GM12875 (cell line): ENCODE measurements around the gene CR1.
A peak's percentile ranks its signal among the peaks of the same experiment; 100 is the strongest.
"Not testable (repeated sequence)": the region's sequence is repeated elsewhere in the genome, so short reads cannot be mapped to it uniquely, and the experiment has no call there.

Source experiments
- H3K4me3 ChIP-seq: one replicate; pipeline ENCODE4 v1.5.1; 2011; ENCODE audit warnings: low read depth, low read length, control low read depth
- TF ChIP-seq, protein P1 (sequence below): IDR thresholded peaks from 2 replicates; pipeline ENCODE4 v1.5.1; 2011; ENCODE audit warnings: low read depth, mild to moderate bottlenecking, control low read depth, inconsistent platforms, low read length, moderate library complexity, borderline replicate concordance; ENCODE audit not compliant: insufficient read depth

Gene CR1

DNA sequence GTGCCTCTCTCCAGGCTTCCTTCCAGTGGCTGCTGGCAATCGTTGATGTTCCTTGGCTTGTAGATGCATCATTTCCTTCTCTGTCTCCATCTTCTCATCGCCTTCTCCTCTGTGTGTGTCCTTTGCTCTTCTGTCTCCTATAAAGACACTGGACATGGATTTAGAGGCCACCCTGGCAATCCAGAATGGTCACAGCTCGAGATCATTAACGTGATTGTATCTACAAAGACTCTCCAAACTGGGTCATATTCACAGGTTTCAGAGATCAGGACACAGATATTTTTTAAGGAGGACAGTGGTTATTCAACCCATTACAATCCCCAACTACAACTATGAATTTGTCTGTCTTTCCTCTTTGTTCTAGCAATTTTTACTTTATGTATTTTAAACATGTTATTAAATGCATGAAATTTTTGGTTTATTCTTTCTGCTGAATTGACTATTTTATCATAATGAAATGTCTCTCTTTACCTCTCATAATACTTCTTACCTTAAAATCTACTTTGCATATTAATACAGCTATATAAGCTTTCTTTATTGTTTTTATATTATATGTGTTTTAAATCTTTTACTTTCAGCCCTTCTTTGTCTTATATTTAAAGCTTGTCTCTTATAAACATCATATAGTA, 22.8 kb downstream of the CR1 start:
- no peak overlapping the region for H3K4me3 ChIP-seq
- TF ChIP-seq, protein P1, sequence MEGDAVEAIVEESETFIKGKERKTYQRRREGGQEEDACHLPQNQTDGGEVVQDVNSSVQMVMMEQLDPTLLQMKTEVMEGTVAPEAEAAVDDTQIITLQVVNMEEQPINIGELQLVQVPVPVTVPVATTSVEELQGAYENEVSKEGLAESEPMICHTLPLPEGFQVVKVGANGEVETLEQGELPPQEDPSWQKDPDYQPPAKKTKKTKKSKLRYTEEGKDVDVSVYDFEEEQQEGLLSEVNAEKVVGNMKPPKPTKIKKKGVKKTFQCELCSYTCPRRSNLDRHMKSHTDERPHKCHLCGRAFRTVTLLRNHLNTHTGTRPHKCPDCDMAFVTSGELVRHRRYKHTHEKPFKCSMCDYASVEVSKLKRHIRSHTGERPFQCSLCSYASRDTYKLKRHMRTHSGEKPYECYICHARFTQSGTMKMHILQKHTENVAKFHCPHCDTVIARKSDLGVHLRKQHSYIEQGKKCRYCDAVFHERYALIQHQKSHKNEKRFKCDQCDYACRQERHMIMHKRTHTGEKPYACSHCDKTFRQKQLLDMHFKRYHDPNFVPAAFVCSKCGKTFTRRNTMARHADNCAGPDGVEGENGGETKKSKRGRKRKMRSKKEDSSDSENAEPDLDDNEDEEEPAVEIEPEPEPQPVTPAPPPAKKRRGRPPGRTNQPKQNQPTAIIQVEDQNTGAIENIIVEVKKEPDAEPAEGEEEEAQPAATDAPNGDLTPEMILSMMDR, result no peak

- TF ChIP-seq, protein P1, result no peak
- no peak overlapping the region for H3K4me3 ChIP-seq
These were observed 23.8 kb downstream of the CR1 start for GRCh38 chr1:207519505-207520399.

DNA sequence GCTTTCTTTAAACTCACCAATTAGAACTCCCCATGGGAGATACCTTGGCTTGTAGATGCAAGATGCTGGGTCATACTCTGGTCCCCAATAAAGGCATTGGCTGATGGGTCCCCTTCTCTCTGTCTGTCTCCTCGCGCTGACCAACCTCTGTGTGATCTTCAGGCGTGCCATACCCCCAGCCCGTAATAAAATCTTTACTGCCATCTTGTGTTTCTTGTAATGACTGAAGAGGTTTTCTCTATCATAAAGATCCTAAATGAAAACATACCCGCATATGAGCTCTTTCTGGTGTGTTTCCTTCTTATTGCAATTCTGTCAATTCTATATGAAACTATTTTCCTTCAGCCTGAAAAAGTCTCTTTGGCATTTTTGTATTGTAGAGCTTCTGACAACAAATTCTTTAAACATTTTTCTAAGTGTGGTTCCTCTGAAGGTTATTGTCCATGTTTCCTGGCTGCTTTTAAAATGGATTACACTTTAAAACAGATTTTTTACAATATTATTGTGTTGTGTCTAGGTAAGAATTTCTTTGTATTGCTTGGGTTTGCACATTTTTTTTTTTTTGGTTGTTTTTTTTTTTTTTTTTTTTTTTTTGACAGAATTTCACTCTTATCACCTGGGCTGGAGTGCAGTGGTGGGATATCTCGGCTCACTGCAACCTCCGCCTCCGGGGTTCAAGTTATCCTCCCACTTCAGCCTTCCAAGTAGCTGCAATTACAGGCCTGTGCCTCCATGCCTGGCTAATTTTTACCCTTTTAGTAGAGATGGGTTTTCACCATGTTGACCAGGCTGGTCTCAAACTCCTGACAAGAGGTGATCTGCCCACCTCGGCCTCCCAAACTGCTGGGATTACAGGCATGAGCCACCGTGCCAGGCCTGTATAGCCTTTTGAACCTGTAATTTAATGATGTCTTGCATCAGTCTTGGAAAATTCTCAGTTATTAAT, 24.7 kb downstream of the CR1 start:
- H3K4me3 ChIP-seq, result not testable (repeated sequence)

DNA sequence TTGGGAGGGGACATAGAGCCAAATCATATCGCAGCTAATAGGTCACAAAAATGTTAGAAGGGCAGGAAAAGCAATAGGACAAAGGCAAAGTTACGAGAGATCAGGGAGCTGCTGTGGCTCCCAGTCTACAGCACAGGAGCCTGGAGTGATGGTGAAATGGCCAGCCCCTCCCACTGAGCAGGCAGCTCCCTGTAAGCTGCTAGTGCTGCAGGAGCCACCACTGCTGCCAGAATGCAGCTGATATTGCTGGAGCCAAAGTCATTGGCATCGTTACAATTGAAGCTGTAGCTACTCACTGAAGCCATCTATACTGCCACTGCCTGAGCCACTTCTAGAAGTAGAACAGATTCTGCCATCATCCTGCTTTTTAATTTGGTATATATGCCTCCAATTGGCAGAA, 29.3 kb downstream of the CR1 start:
- H3K4me3 ChIP-seq, result not testable (repeated sequence)

DNA sequence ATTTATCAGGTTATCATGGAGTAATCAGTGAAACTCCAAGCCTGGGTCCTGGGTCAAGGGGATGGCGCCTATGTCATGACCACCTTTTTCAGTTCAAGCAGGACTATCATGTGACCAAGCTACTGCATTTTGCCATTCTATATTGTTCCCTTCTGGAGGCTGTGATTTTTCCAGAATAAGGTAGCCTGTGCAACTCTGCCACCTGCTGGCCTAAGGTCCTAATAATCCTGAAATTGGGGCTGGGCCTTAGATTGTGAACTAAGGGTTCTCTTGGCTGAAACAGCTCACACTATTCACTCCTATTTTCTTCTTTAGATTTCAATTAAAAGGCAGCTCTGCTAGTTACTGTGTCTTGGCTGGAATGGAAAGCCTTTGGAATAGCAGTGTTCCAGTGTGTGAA, 32.4 kb downstream of the CR1 start:
- not testable (repeated sequence) for H3K4me3 ChIP-seq

GRCh38 chr1:207536263-207536662, 40.3 kb downstream of the CR1 start:
- not testable (repeated sequence) for H3K4me3 ChIP-seq

- not testable (repeated sequence) for H3K4me3 ChIP-seq
These were observed 50.9 kb downstream of the CR1 start for GRCh38 chr1:207546677-207547357.

DNA sequence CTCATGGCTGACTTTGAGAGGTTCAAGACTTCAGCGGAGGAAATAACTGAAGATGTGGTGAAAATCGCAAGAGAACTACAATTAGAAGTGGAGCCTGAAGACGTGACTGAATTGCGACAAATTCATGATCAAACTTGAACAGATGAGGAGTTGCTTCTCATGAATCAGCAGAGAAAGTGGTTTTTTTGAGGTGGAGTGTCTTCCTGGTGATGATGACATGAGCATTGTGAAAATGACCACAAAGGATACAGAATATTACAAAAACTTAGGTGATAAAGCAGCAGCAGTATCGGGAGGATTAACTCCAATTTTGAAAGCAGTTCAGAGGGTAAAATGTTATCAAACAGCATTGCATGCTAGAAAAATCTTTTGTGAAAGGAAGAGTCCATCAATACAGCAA, 58.9 kb downstream of the CR1 start:
- not testable (repeated sequence) for H3K4me3 ChIP-seq

DNA sequence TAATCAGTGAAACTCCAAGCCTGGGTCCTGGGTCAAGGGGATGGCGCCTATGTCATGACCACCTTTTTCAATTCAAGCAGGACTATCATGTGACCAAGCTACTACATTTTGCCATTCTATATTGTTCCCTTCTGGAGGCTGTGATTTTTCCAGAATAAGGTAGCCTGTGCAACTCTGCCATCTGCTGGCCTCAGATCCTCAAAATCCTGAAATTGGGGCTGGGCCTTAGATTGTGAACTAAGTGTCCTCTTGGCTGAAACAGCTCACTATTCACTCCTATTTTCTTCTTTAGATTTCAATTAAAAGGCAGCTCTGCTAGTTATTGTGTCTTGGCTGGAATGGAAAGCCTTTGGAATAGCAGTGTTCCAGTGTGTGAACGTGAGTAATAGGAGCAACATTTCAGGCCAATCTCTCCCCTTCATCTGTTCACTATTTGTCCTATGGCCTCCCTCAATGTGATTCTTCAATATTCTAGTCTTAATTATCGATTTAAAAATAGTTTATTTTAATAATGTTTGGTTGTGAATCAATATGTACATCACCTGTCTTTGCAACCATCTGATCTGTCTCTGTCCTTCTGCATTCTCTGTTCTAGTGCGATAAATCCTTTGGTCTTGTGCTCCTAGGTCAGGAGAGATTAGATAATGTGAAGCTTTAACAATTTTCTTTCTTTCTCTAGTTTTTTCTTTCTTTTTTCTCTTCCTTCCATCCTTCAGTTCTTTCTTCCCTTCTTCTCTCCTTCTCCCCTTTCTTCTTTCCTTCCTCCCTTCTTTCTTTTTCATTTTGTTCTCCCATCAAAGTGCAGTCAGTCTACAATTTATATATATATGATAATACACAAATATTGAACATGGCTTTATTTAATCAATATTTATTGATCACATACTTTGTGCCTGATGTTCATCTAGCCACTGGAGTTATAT, 69.8 kb downstream of the CR1 start:
- TF ChIP-seq, protein P1, result peak; percentile 17; the same call in 1 of the 2 replicates
- H3K4me3 ChIP-seq, result no peak overlapping the region

GRCh38 chr1:207571926-207572325, 76.0 kb downstream of the CR1 start:
- not testable (repeated sequence) for H3K4me3 ChIP-seq

DNA sequence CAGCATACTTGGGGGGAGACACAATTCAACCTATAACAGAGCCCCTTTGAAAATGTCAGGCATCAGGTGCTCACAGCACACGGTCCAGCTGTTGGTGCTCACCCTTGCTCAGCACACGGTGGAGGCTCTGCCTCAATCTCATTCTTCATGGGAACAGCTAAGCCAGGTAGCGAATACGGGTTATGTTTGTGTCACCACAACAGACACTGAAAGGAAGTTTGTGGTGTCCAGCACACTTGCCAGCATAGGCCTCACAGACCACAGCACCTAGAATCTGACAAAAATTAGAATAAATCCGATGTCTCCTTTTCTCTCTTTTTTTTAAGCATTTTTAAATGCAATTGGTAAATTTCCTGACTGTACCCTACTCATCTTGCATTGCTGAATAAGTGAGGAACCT, 77.1 kb downstream of the CR1 start:
- H3K4me3 ChIP-seq, result not testable (repeated sequence)

- H3K4me3 ChIP-seq, result not testable (repeated sequence)
These were observed 79.4 kb downstream of the CR1 start for GRCh38 chr1:207575381-207575780.
